Trophoblast cell (in vitro differentiated cells and primary cell): ENCODE measurements around the gene RBM20.

ENCODE experiments used
- DNase-seq, 2 donors: peaks; one replicate each; pipeline ENCODE4 v3.0.0-alpha.2; 2016
- H2AFZ ChIP-seq: 2 replicates; pipeline ENCODE4 v1.6.1; 2013; ENCODE audit warnings: low read length, moderate library complexity, mild to moderate bottlenecking; ENCODE audit not compliant: insufficient read depth, poor library complexity
- H2AK5ac ChIP-seq: 2 replicates; pipeline ENCODE4 v1.6.1; 2013; ENCODE audit warnings: mild to moderate bottlenecking, low read length
- H2BK120ac ChIP-seq: 2 replicates; pipeline ENCODE4 v1.6.1; 2013; ENCODE audit warnings: low read length, mild to moderate bottlenecking, moderate library complexity; ENCODE audit not compliant: insufficient read depth, poor library complexity
- H2BK12ac ChIP-seq: 2 replicates; pipeline ENCODE4 v1.6.1; 2013; ENCODE audit warnings: mild to moderate bottlenecking, low read length, moderate library complexity
- H2BK5ac ChIP-seq: 2 replicates; pipeline ENCODE4 v1.6.1; 2013; ENCODE audit warnings: low read length, low read depth, moderate library complexity, mild to moderate bottlenecking; ENCODE audit not compliant: poor library complexity
- H3K14ac ChIP-seq: 2 replicates; pipeline ENCODE4 v1.6.1; 2013; ENCODE audit warnings: mild to moderate bottlenecking, low read length
- H3K18ac ChIP-seq: 2 replicates; pipeline ENCODE4 v1.6.1; 2013; ENCODE audit warnings: mild to moderate bottlenecking, low read length
- H3K23ac ChIP-seq: 2 replicates; pipeline ENCODE4 v1.6.1; 2013; ENCODE audit warnings: low read length
- H3K27ac ChIP-seq: 2 replicates; pipeline ENCODE4 v1.5.1; 2013; ENCODE audit warnings: low read depth, mild to moderate bottlenecking, inconsistent platforms, low read length, moderate library complexity
- H3K27me3 ChIP-seq: 2 replicates; pipeline ENCODE4 v1.6.1; 2013; ENCODE audit warnings: inconsistent platforms, mild to moderate bottlenecking, low read length, moderate library complexity; ENCODE audit not compliant: insufficient read depth
- H3K36me3 ChIP-seq, 2 experiments: 1 replicate in 1 of 2; 2 replicates in 1 of 2; pipeline ENCODE4 v1.6.1; 2013; ENCODE audit warnings: low read length in 2 of 2, mild to moderate bottlenecking in 2 of 2, moderate library complexity in 1 of 2; ENCODE audit not compliant: insufficient read depth in 2 of 2, control insufficient read depth in 1 of 2
- H3K4ac ChIP-seq: 2 replicates; pipeline ENCODE4 v1.6.1; 2013; ENCODE audit warnings: low read depth, mild to moderate bottlenecking, low read length, moderate library complexity
- H3K4me1 ChIP-seq, 2 experiments: 1 replicate in 1 of 2; 2 replicates in 1 of 2; pipeline ENCODE4 v1.6.1; 2013; ENCODE audit warnings: low read length in 2 of 2, mild to moderate bottlenecking in 2 of 2, moderate library complexity in 1 of 2; ENCODE audit not compliant: insufficient read depth in 2 of 2, control insufficient read depth in 1 of 2
- H3K4me2 ChIP-seq: 2 replicates; pipeline ENCODE4 v1.6.1; 2013; ENCODE audit warnings: inconsistent platforms, mild to moderate bottlenecking, low read length, moderate library complexity
- H3K4me3 ChIP-seq: 2 replicates; pipeline ENCODE4 v1.5.1; 2013; ENCODE audit warnings: mild to moderate bottlenecking, low read depth, low read length, inconsistent platforms
- H3K79me1 ChIP-seq: one replicate; pipeline ENCODE4 v1.6.1; 2013; ENCODE audit warnings: low read length
- H3K79me2 ChIP-seq: 2 replicates; pipeline ENCODE4 v1.6.1; 2013; ENCODE audit warnings: low read length, mild to moderate bottlenecking; ENCODE audit not compliant: control insufficient read depth, insufficient read depth, poor library complexity
- H3K9ac ChIP-seq: 2 replicates; pipeline ENCODE4 v1.6.1; 2013; ENCODE audit warnings: mild to moderate bottlenecking, low read length
- H3K9me3 ChIP-seq: 2 replicates; pipeline ENCODE4 v1.6.1; 2013; ENCODE audit warnings: low read depth, mild to moderate bottlenecking, control low read depth, inconsistent platforms, low read length; ENCODE audit not compliant: insufficient read depth
- H4K12ac ChIP-seq: 2 replicates; pipeline ENCODE4 v1.6.1; 2013; ENCODE audit warnings: low read depth, mild to moderate bottlenecking, low read length, moderate library complexity
- H4K8ac ChIP-seq: 2 replicates; pipeline ENCODE4 v1.6.1; 2013; ENCODE audit warnings: low read depth, mild to moderate bottlenecking, low read length, moderate library complexity
- H4K91ac ChIP-seq: one replicate; pipeline ENCODE4 v1.6.1; 2013; ENCODE audit warnings: low read depth, mild to moderate bottlenecking, low read length, moderate library complexity
- WGBS: extraction: QIAGEN DNeasy Blood & Tissue Kit; methylation state at CpG from one replicate; pipeline ENCODE4 v1.1.7; 2013; ENCODE audit warnings: missing lambda C conversion rate; ENCODE audit not compliant: insufficient read length, insufficient coverage; ENCODE audit errors: extremely low coverage; 5-methylcytosine and 5-hydroxymethylcytosine counted together

RBM20 gene

DNA sequence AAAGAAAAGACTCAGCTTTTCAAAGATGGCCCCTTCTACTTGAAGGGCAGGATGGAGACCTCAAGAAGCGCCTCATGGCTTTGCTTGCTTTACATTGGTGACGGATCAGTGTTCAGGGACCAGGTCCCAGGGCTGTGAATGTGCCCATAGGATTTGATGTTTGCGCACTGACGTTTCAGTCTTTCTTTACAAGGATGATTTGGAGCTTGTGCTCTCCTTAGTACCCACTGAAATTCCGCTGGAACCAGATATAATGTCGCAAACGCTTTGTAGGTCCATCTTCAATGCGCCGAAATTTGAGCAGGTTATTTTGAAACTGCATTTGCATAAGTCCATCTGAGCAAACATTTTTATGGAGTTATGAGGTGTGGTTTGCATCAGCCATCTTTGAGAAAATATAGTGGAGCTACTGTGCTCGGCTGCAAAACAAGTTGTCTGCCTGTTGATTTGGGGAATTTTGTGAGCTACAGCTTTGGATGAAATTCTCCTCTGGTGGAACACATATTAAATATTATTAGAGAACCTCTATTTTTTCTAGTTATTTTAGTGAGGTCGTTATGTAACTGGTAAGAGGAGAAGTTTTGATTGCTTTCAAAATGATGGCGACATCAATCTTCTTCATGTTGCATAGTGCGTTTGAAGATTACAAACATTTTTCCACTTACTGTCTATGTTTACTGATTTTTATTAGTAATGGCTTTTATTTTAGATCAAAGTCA, 2.4 kb downstream of the RBM20 start:
- Histone ChIP-seq H3K27ac (no peak overlapping the region), H2BK5ac (no peak overlapping the region), H3K9ac (no peak overlapping the region), H3K4me3 (no peak overlapping the region), H2BK12ac (no peak overlapping the region), H3K23ac (no peak overlapping the region), H3K27me3 (peaks cover 21% of the 10 kb centered on the region), H2AFZ (no peak overlapping the region), H3K4me1 (peaks cover 9 to 12% of the 10 kb centered on the region in 2 experiments), H3K79me1 (no peaks in the 10 kb centered on the region), H3K18ac (no peak overlapping the region), H3K4ac (no peak overlapping the region), H4K12ac (no peak overlapping the region), H4K8ac (no peak overlapping the region), H3K9me3 (peaks cover 1% of the 10 kb centered on the region), H3K14ac (no peak overlapping the region), H2AK5ac (no peak overlapping the region), H2BK120ac (no peak overlapping the region), H4K91ac (no peak overlapping the region), H3K36me3 (no peaks in the 10 kb centered on the region), H3K79me2 (no peaks in the 10 kb centered on the region), H3K4me2 (no peak overlapping the region)
- no CpG with 5 or more reads among the region's 13 CpGs for WGBS
- DNase-seq, result no peak

DNA sequence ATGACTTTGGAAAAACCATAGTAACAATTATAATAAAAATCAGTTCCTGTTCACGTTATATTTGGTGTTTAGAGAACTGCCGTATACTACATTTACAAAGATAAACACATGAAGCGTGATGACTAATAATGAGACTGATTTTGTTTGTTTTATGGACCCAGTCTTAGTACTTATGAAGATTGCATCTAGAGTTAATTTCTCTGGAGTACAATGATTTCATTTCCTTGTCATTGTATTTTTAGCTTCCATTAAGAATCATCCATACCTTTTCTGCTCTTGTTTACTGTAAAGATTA, 2.9 kb downstream of the RBM20 start:
- no peak overlapping the region for H3K4ac ChIP-seq
- H2BK5ac ChIP-seq, result no peak overlapping the region
- H4K8ac ChIP-seq, result no peak overlapping the region
- no peak overlapping the region for H2AFZ ChIP-seq
- no peak for DNase-seq
- H3K4me3 ChIP-seq, result no peak overlapping the region
- no peak overlapping the region for H2BK120ac ChIP-seq
- no peak overlapping the region for H3K4me2 ChIP-seq
- peaks cover 21% of the 10 kb centered on the region for H3K27me3 ChIP-seq
- H3K14ac ChIP-seq, result no peak overlapping the region
- H3K23ac ChIP-seq, result no peak overlapping the region
- peaks cover 3% of the 10 kb centered on the region for H3K9me3 ChIP-seq
- no peak overlapping the region for H2BK12ac ChIP-seq
- H3K27ac ChIP-seq, result no peak overlapping the region
- H3K18ac ChIP-seq, result no peak overlapping the region
- H3K79me1 ChIP-seq, result no peaks in the 10 kb centered on the region
- no peak overlapping the region for H2AK5ac ChIP-seq
- no peaks in the 10 kb centered on the region for H3K79me2 ChIP-seq
- no peaks in the 10 kb centered on the region for H3K36me3 ChIP-seq
- peaks cover 9 to 12% of the 10 kb centered on the region in 2 experiments for H3K4me1 ChIP-seq
- WGBS, result no CpG with 5 or more reads among the region's 3 CpGs
- no peak overlapping the region for H4K91ac ChIP-seq
- H4K12ac ChIP-seq, result no peak overlapping the region
- no peak overlapping the region for H3K9ac ChIP-seq

DNA sequence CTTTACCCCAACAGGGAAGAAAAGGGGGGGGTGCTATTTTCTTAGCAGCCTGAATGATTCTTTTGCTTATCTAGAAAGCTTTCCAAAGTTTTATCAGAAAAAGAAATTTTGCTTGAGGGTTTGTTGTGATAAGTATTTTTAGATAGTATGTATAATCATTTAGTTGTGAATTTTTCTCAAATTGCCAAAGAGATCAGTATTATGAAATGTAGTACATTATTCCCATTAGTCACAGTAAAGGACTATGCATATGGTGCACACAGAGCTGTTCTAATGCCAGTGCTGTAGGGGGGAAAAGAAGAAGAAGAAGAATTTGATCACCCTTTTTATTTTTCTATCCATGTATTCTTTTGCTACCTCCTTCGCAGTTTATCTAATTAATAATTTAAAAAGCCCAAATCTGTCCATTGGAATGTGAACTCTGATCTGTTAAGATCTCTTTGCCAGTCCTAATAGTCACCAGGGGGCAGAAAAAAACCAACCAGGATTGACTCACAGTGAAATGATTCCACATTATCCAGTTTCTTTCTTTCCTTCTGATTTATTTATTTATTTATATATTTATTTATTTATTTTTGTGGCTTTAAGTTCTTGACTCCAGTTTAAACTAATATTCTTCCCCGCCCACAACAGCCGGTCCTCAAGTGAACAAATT, 4.7 kb downstream of the RBM20 start:
- no peak overlapping the region for H3K27ac ChIP-seq
- H4K8ac ChIP-seq, result no peak overlapping the region
- whole genome bisulfite sequencing, result no CpG with 5 or more reads among the region's 3 CpGs
- peaks cover under 1 to 3% of the 10 kb centered on the region in 2 experiments for H3K4me1 ChIP-seq
- H3K14ac ChIP-seq, result no peak overlapping the region
- H3K23ac ChIP-seq, result no peak overlapping the region
- no peaks in the 10 kb centered on the region for H3K79me2 ChIP-seq
- H2AK5ac ChIP-seq, result no peak overlapping the region
- no peak overlapping the region for H4K91ac ChIP-seq
- H3K4me3 ChIP-seq, result no peak overlapping the region
- H4K12ac ChIP-seq, result no peak overlapping the region
- no peak overlapping the region for H2BK120ac ChIP-seq
- no peak overlapping the region for H2BK12ac ChIP-seq
- H3K27me3 ChIP-seq, result peaks cover 13% of the 10 kb centered on the region
- no peaks in the 10 kb centered on the region for H3K36me3 ChIP-seq
- H3K4me2 ChIP-seq, result no peak overlapping the region
- no peak overlapping the region for H3K18ac ChIP-seq
- no peak overlapping the region for H2BK5ac ChIP-seq
- H3K9me3 ChIP-seq, result peaks cover 3% of the 10 kb centered on the region
- no peak overlapping the region for H3K4ac ChIP-seq
- DNase-seq, result no peak
- H3K9ac ChIP-seq, result no peak overlapping the region
- no peak overlapping the region for H2AFZ ChIP-seq
- no peaks in the 10 kb centered on the region for H3K79me1 ChIP-seq

DNA sequence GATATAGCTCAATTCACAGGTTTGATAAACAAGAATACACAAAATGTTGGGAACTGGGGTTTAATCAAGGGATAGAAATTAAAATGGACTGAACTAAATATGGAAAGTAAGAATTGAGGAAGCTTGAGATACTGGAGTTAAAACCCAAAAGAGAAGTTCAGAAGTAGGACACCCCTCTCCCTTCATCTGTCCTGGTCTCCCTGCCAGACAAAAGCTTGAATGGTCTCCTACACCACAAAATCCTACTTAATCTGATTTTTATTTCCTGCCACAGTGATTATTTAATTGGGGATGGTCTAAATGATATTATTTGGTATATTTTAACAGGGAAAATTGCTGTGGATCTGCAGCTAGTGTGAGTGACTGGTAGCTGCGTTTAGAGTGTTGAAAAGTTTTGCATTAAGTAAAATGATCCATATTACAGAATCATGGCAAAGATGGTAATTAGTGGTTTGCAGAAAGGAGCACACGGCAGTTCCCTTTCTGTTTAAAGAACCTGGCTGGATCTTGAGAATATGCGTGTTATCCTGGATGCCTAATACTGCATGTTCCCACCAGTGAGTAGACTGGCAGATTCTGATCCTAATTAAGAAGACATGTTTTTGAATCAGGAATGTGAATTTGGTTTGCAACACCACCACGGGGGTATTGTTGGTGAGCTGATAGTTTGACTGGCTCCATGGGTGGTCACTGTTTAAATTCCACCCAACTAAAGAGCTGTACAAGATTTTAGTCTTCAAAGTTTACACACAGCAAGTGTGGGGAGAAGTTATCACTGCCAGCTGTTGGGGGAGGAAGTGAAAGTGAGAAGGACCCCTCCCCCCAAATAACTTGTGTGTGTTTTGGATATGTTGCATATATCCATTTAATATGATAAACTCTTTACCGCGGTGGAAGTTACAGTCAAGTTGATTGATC, 5.5 kb downstream of the RBM20 start:
- no peak overlapping the region for H3K23ac ChIP-seq
- no peak overlapping the region for H2AK5ac ChIP-seq
- H3K4me3 ChIP-seq, result no peak overlapping the region
- H3K18ac ChIP-seq, result no peak overlapping the region
- no peak overlapping the region for H2BK5ac ChIP-seq
- no peak overlapping the region for H3K14ac ChIP-seq
- DNase-seq, result no peak
- no peak overlapping the region for H2BK120ac ChIP-seq
- WGBS, result no CpG with 5 or more reads among the region's 6 CpGs
- no peaks in the 10 kb centered on the region for H3K79me2 ChIP-seq
- H3K4me1 ChIP-seq, result peaks cover 0 to under 1% of the 10 kb centered on the region in 2 experiments
- H2BK12ac ChIP-seq, result no peak overlapping the region
- H4K8ac ChIP-seq, result no peak overlapping the region
- H3K9ac ChIP-seq, result no peak overlapping the region
- no peak overlapping the region for H2AFZ ChIP-seq
- H4K91ac ChIP-seq, result no peak overlapping the region
- H3K27me3 ChIP-seq, result peaks cover 6% of the 10 kb centered on the region
- H3K27ac ChIP-seq, result no peak overlapping the region
- no peak overlapping the region for H3K4ac ChIP-seq
- H3K79me1 ChIP-seq, result no peaks in the 10 kb centered on the region
- peaks cover 3% of the 10 kb centered on the region for H3K9me3 ChIP-seq
- H3K4me2 ChIP-seq, result no peak overlapping the region
- no peak overlapping the region for H4K12ac ChIP-seq
- H3K36me3 ChIP-seq, result no peaks in the 10 kb centered on the region
